ENCODE data around the gene LPAR1.
"Not testable (repeated sequence)": the region's sequence is repeated elsewhere in the genome, so short reads cannot be mapped to it uniquely, and the experiment has no call there.

Gene LPAR1

GRCh38 chr9:111064160-111064837, 26.0 kb upstream of the LPAR1 start:
- 89 to 92% methylated on average over 6 to 7 of the region's 7 CpGs for WGBS, 2 experiments
- Histone ChIP-seq H3K9me3 (ENCODE audit: control insufficient read depth, low read length) (no peaks in the 10 kb centered on the region), H3K27ac (ENCODE audit: insufficient read depth, low read depth, low read length, poor library complexity, severe bottlenecking) (no peak overlapping the region), H3K4me3 (ENCODE audit: insufficient read depth, low read depth, low read length) (no peak overlapping the region), H3K27me3 (ENCODE audit: control insufficient read depth, insufficient read depth, low read length, poor library complexity, severe bottlenecking) (no peaks in the 10 kb centered on the region), H3K36me3 (ENCODE audit: control insufficient read depth, insufficient read depth, low read length) (no peaks in the 10 kb centered on the region), H3K4me1 (ENCODE audit: control insufficient read depth, insufficient read depth, low read length) (no peaks in the 10 kb centered on the region)

- Histone ChIP-seq H3K27me3 (ENCODE audit: control insufficient read depth, insufficient read depth, low read length, poor library complexity, severe bottlenecking) (no peaks in the 10 kb centered on the region), H3K27ac (ENCODE audit: insufficient read depth, low read depth, low read length, poor library complexity, severe bottlenecking) (no peak overlapping the region), H3K4me1 (ENCODE audit: control insufficient read depth, insufficient read depth, low read length) (no peaks in the 10 kb centered on the region), H3K4me3 (ENCODE audit: insufficient read depth, low read depth, low read length) (no peak overlapping the region), H3K36me3 (ENCODE audit: control insufficient read depth, insufficient read depth, low read length) (no peaks in the 10 kb centered on the region), H3K9me3 (ENCODE audit: control insufficient read depth, low read length) (no peaks in the 10 kb centered on the region)
- 90 to 97% methylated on average over 3 of the region's 3 CpGs for WGBS, 2 experiments
These were observed 25.1 kb upstream of the LPAR1 start for GRCh38 chr9:111063332-111063731.

- Histone ChIP-seq H3K9me3 (ENCODE audit: control insufficient read depth, low read length) (no peaks in the 10 kb centered on the region), H3K4me3 (ENCODE audit: insufficient read depth, low read depth, low read length) (no peak overlapping the region), H3K4me1 (ENCODE audit: control insufficient read depth, insufficient read depth, low read length) (no peaks in the 10 kb centered on the region), H3K27ac (ENCODE audit: insufficient read depth, low read depth, low read length, poor library complexity, severe bottlenecking) (no peak overlapping the region), H3K36me3 (ENCODE audit: control insufficient read depth, insufficient read depth, low read length) (no peaks in the 10 kb centered on the region), H3K27me3 (ENCODE audit: control insufficient read depth, insufficient read depth, low read length, poor library complexity, severe bottlenecking) (no peaks in the 10 kb centered on the region)
- WGBS, 2 experiments, result 89 to 96% methylated on average over 3 of the region's 3 CpGs
These were observed 19.9 kb upstream of the LPAR1 start for GRCh38 chr9:111058166-111058565.

GRCh38 chr9:111056538-111056937, 18.3 kb upstream of the LPAR1 start:
- Histone ChIP-seq H3K36me3 (ENCODE audit: control insufficient read depth, insufficient read depth, low read length) (no peaks in the 10 kb centered on the region), H3K27me3 (ENCODE audit: control insufficient read depth, insufficient read depth, low read length, poor library complexity, severe bottlenecking) (no peaks in the 10 kb centered on the region), H3K4me1 (ENCODE audit: control insufficient read depth, insufficient read depth, low read length) (no peaks in the 10 kb centered on the region), H3K27ac (ENCODE audit: insufficient read depth, low read depth, low read length, poor library complexity, severe bottlenecking) (no peak overlapping the region), H3K9me3 (ENCODE audit: control insufficient read depth, low read length) (no peaks in the 10 kb centered on the region), H3K4me3 (ENCODE audit: insufficient read depth, low read depth, low read length) (no peak overlapping the region)
- 100% methylated on average over 3 of the region's 3 CpGs; no CpG with 5 or more reads in 1 of the 2 experiments for WGBS, 2 experiments

- Histone ChIP-seq H3K27me3 (ENCODE audit: control insufficient read depth, insufficient read depth, low read length, poor library complexity, severe bottlenecking) (no peaks in the 10 kb centered on the region), H3K4me3 (ENCODE audit: insufficient read depth, low read depth, low read length) (no peak overlapping the region), H3K4me1 (ENCODE audit: control insufficient read depth, insufficient read depth, low read length) (no peaks in the 10 kb centered on the region), H3K9me3 (ENCODE audit: control insufficient read depth, low read length) (no peaks in the 10 kb centered on the region), H3K36me3 (ENCODE audit: control insufficient read depth, insufficient read depth, low read length) (no peaks in the 10 kb centered on the region), H3K27ac (ENCODE audit: insufficient read depth, low read depth, low read length, poor library complexity, severe bottlenecking) (no peak overlapping the region)
- 88 to 97% methylated on average over 2 of the region's 2 CpGs for WGBS, 2 experiments
These were observed 14.5 kb upstream of the LPAR1 start for GRCh38 chr9:111052791-111053190.

GRCh38 chr9:111051400-111051799, 13.1 kb upstream of the LPAR1 start:
- no peaks in the 10 kb centered on the region for H3K4me1 ChIP-seq (ENCODE audit: control insufficient read depth, insufficient read depth, low read length)
- H3K9me3 ChIP-seq (ENCODE audit: control insufficient read depth, low read length), result no peaks in the 10 kb centered on the region
- no peak overlapping the region for H3K4me3 ChIP-seq (ENCODE audit: insufficient read depth, low read depth, low read length)
- no peaks in the 10 kb centered on the region for H3K27me3 ChIP-seq (ENCODE audit: control insufficient read depth, insufficient read depth, low read length, poor library complexity, severe bottlenecking)
- WGBS, 2 experiments, result 88% methylated on average over 1 to 2 of the region's 3 CpGs
- no peak overlapping the region for H3K27ac ChIP-seq (ENCODE audit: insufficient read depth, low read depth, low read length, poor library complexity, severe bottlenecking)
- H3K36me3 ChIP-seq (ENCODE audit: control insufficient read depth, insufficient read depth, low read length), result no peaks in the 10 kb centered on the region

GRCh38 chr9:111050819-111051218, 12.5 kb upstream of the LPAR1 start:
- Histone ChIP-seq H3K27ac (ENCODE audit: insufficient read depth, low read depth, low read length, poor library complexity, severe bottlenecking) (no peak overlapping the region), H3K4me1 (ENCODE audit: control insufficient read depth, insufficient read depth, low read length) (no peaks in the 10 kb centered on the region), H3K9me3 (ENCODE audit: control insufficient read depth, low read length) (no peaks in the 10 kb centered on the region), H3K4me3 (ENCODE audit: insufficient read depth, low read depth, low read length) (no peak overlapping the region), H3K27me3 (ENCODE audit: control insufficient read depth, insufficient read depth, low read length, poor library complexity, severe bottlenecking) (no peaks in the 10 kb centered on the region), H3K36me3 (ENCODE audit: control insufficient read depth, insufficient read depth, low read length) (no peaks in the 10 kb centered on the region)

GRCh38 chr9:111047287-111047686, 9.0 kb upstream of the LPAR1 start:
- not testable (repeated sequence) for H3K36me3 ChIP-seq (ENCODE audit: control insufficient read depth, insufficient read depth, low read length); H3K9me3 ChIP-seq (ENCODE audit: control insufficient read depth, low read length); H3K27ac ChIP-seq (ENCODE audit: insufficient read depth, low read depth, low read length, poor library complexity, severe bottlenecking); H3K4me3 ChIP-seq (ENCODE audit: insufficient read depth, low read depth, low read length); H3K27me3 ChIP-seq (ENCODE audit: control insufficient read depth, insufficient read depth, low read length, poor library complexity, severe bottlenecking); H3K4me1 ChIP-seq (ENCODE audit: control insufficient read depth, insufficient read depth, low read length)
- 92 to 93% methylated on average over 2 of the region's 2 CpGs for WGBS, 2 experiments

GRCh38 chr9:111041902-111042301, 3.6 kb upstream of the LPAR1 start:
- no peak overlapping the region for H3K4me3 ChIP-seq (ENCODE audit: insufficient read depth, low read depth, low read length)
- no peak overlapping the region for H3K27ac ChIP-seq (ENCODE audit: insufficient read depth, low read depth, low read length, poor library complexity, severe bottlenecking)
- H3K4me1 ChIP-seq (ENCODE audit: control insufficient read depth, insufficient read depth, low read length), result peaks cover 1% of the 10 kb centered on the region
- no peaks in the 10 kb centered on the region for H3K36me3 ChIP-seq (ENCODE audit: control insufficient read depth, insufficient read depth, low read length)
- H3K9me3 ChIP-seq (ENCODE audit: control insufficient read depth, low read length), result no peaks in the 10 kb centered on the region
- WGBS, 2 experiments, result 83 to 91% methylated on average over 5 of the region's 5 CpGs
- peaks cover 22% of the 10 kb centered on the region for H3K27me3 ChIP-seq (ENCODE audit: control insufficient read depth, insufficient read depth, low read length, poor library complexity, severe bottlenecking)

GRCh38 chr9:111040494-111040893, 2.2 kb upstream of the LPAR1 start:
- H3K4me1 ChIP-seq (ENCODE audit: control insufficient read depth, insufficient read depth, low read length), result peaks cover 10% of the 10 kb centered on the region
- 91 to 92% methylated on average over 3 of the region's 3 CpGs for WGBS, 2 experiments
- H3K4me3 ChIP-seq (ENCODE audit: insufficient read depth, low read depth, low read length), result no peak overlapping the region
- H3K27me3 ChIP-seq (ENCODE audit: control insufficient read depth, insufficient read depth, low read length, poor library complexity, severe bottlenecking), result peaks cover 33% of the 10 kb centered on the region
- H3K36me3 ChIP-seq (ENCODE audit: control insufficient read depth, insufficient read depth, low read length), result no peaks in the 10 kb centered on the region
- H3K9me3 ChIP-seq (ENCODE audit: control insufficient read depth, low read length), result no peaks in the 10 kb centered on the region
- no peak overlapping the region for H3K27ac ChIP-seq (ENCODE audit: insufficient read depth, low read depth, low read length, poor library complexity, severe bottlenecking)

Measured in ectodermal cell (in vitro differentiated cells).